HEK293 (cell line): Measurements from ENCODE around the gene ZNF45.

Experiments
- FEZF1 ChIP-seq: fragments of 450-650 bp; formaldehyde crosslinking; IDR thresholded peaks from 2 replicates; pipeline ENCODE4 v1.5.1; 2016; ENCODE audit warnings: missing biosample characterization, missing genetic modification characterization
- GLI4 ChIP-seq: fragments of 450-650 bp; formaldehyde crosslinking; IDR thresholded peaks from 2 replicates; pipeline ENCODE4 v1.5.1; 2016; ENCODE audit warnings: missing biosample characterization, missing genetic modification characterization
- KLF7 ChIP-seq: fragments of 450-650 bp; formaldehyde crosslinking; IDR thresholded peaks from 2 replicates; pipeline ENCODE4 v1.5.1; 2016; ENCODE audit warnings: missing biosample characterization, missing genetic modification characterization, borderline replicate concordance
- RBAK ChIP-seq: fragments of 450-650 bp; formaldehyde crosslinking; IDR thresholded peaks from 2 replicates; pipeline ENCODE4 v1.5.1; 2016; ENCODE audit warnings: missing biosample characterization, missing genetic modification characterization
- REPIN1 ChIP-seq: fragments of 450-650 bp; formaldehyde crosslinking; IDR thresholded peaks from 2 replicates; pipeline ENCODE4 v1.5.1; 2017; ENCODE audit warnings: missing biosample characterization, missing genetic modification characterization, low read depth
- ZBTB48 ChIP-seq: fragments of 450-650 bp; formaldehyde crosslinking; IDR thresholded peaks from 2 replicates; pipeline ENCODE4 v1.5.1; 2016; ENCODE audit warnings: missing biosample characterization, missing genetic modification characterization
- ZBTB8A ChIP-seq: fragments of 450-650 bp; formaldehyde crosslinking; IDR thresholded peaks from 2 replicates; pipeline ENCODE4 v1.5.1; 2016; ENCODE audit warnings: missing biosample characterization, missing genetic modification characterization
- ZFP37 ChIP-seq: fragments of 450-650 bp; formaldehyde crosslinking; IDR thresholded peaks from 2 replicates; pipeline ENCODE4 v1.5.1; 2016; ENCODE audit warnings: missing biosample characterization, missing genetic modification characterization
- ZNF112 ChIP-seq: fragments of 450-650 bp; formaldehyde crosslinking; IDR thresholded peaks from 2 replicates; pipeline ENCODE4 v1.5.0; 2017; ENCODE audit warnings: missing biosample characterization, missing genetic modification characterization
- ZNF157 ChIP-seq: fragments of 450-650 bp; formaldehyde crosslinking; IDR thresholded peaks from 2 replicates; pipeline ENCODE4 v1.5.1; 2016; ENCODE audit warnings: missing biosample characterization, missing genetic modification characterization
- ZNF23 ChIP-seq: fragments of 450-650 bp; formaldehyde crosslinking; IDR thresholded peaks from 2 replicates; pipeline ENCODE4 v1.5.1; 2016; ENCODE audit warnings: missing biosample characterization, missing genetic modification characterization, borderline replicate concordance
- ZNF239 ChIP-seq: fragments of 450-650 bp; formaldehyde crosslinking; IDR thresholded peaks from 2 replicates; pipeline ENCODE4 v1.5.1; 2016; ENCODE audit warnings: missing biosample characterization, missing genetic modification characterization
- ZNF248 ChIP-seq: fragments of 450-650 bp; formaldehyde crosslinking; IDR thresholded peaks from 2 replicates; pipeline ENCODE4 v1.5.1; 2017; ENCODE audit warnings: missing biosample characterization, missing genetic modification characterization
- ZNF311 ChIP-seq: fragments of 450-650 bp; formaldehyde crosslinking; IDR thresholded peaks from 2 replicates; pipeline ENCODE4 v1.5.1; 2017; ENCODE audit warnings: missing biosample characterization, missing genetic modification characterization, borderline replicate concordance
- ZNF354C ChIP-seq: fragments of 450-650 bp; formaldehyde crosslinking; IDR thresholded peaks from 2 replicates; pipeline ENCODE4 v1.5.1; 2016; ENCODE audit warnings: missing biosample characterization, missing genetic modification characterization, low read depth, borderline replicate concordance
- ZNF394 ChIP-seq: fragments of 450-650 bp; formaldehyde crosslinking; IDR thresholded peaks from 2 replicates; pipeline ENCODE4 v1.5.1; 2016; ENCODE audit warnings: missing biosample characterization, missing genetic modification characterization, mild to moderate bottlenecking, moderate library complexity, borderline replicate concordance
- ZNF521 ChIP-seq: fragments of 450-650 bp; formaldehyde crosslinking; IDR thresholded peaks from 2 replicates; pipeline ENCODE4 v1.5.1; 2017; ENCODE audit warnings: missing biosample characterization, mild to moderate bottlenecking, missing genetic modification characterization
- ZNF530 ChIP-seq: fragments of 450-650 bp; formaldehyde crosslinking; IDR thresholded peaks from 2 replicates; pipeline ENCODE4 v1.5.1; 2016; ENCODE audit warnings: low read depth, missing biosample characterization, missing genetic modification characterization
- ZNF548 ChIP-seq: fragments of 450-650 bp; formaldehyde crosslinking; IDR thresholded peaks from 2 replicates; pipeline ENCODE4 v1.5.1; 2016; ENCODE audit warnings: missing biosample characterization, missing genetic modification characterization
- ZNF561 ChIP-seq: fragments of 450-650 bp; IDR thresholded peaks from 2 replicates; pipeline ENCODE4 v1.5.1; 2018; ENCODE audit warnings: missing biosample characterization, missing genetic modification characterization, borderline replicate concordance
- ZNF610 ChIP-seq: fragments of 450-650 bp; formaldehyde crosslinking; IDR thresholded peaks from 2 replicates; pipeline ENCODE4 v1.5.1; 2016; ENCODE audit warnings: missing biosample characterization, missing genetic modification characterization, borderline replicate concordance
- ZNF707 ChIP-seq: fragments of 450-650 bp; formaldehyde crosslinking; IDR thresholded peaks from 2 replicates; pipeline ENCODE4 v1.5.1; 2016; ENCODE audit warnings: missing biosample characterization, missing genetic modification characterization
- ZNF776 ChIP-seq: fragments of 450-650 bp; formaldehyde crosslinking; IDR thresholded peaks from 2 replicates; pipeline ENCODE4 v1.5.0; 2017; ENCODE audit warnings: missing biosample characterization, missing genetic modification characterization, borderline replicate concordance
- TF ChIP-seq, protein P1 (sequence below): fragments of 450-650 bp; formaldehyde crosslinking; IDR thresholded peaks from 2 replicates; pipeline ENCODE4 v1.5.1; 2016; ENCODE audit warnings: missing biosample characterization, missing genetic modification characterization
- TF ChIP-seq, protein P2 (sequence below): fragments of 450-650 bp; formaldehyde crosslinking; IDR thresholded peaks from 2 replicates; pipeline ENCODE4 v1.5.1; 2016; ENCODE audit warnings: missing biosample characterization, missing genetic modification characterization, borderline replicate concordance
- TF ChIP-seq, protein P3 (sequence below): fragments of 450-650 bp; formaldehyde crosslinking; IDR thresholded peaks from 2 replicates; pipeline ENCODE4 v1.5.1; 2017; ENCODE audit warnings: missing biosample characterization, missing genetic modification characterization
- TF ChIP-seq, protein P4 (sequence below): fragments of 450-650 bp; formaldehyde crosslinking; IDR thresholded peaks from 2 replicates; pipeline ENCODE4 v1.5.1; 2016; ENCODE audit warnings: missing biosample characterization, missing genetic modification characterization
- TF ChIP-seq, protein P5 (sequence below): fragments of 450-650 bp; formaldehyde crosslinking; optimal IDR thresholded peaks from 2 replicates; pipeline ENCODE3; 2016; ENCODE audit warnings: missing biosample characterization, mild to moderate bottlenecking, missing genetic modification characterization
- TF ChIP-seq, protein P6 (sequence below): fragments of 450-650 bp; formaldehyde crosslinking; IDR thresholded peaks from 2 replicates; pipeline ENCODE4 v1.5.1; 2016; ENCODE audit warnings: missing biosample characterization, missing genetic modification characterization
- TF ChIP-seq, protein P7 (sequence below): fragments of 450-650 bp; formaldehyde crosslinking; IDR thresholded peaks from 2 replicates; pipeline ENCODE4 v1.5.1; 2016; ENCODE audit warnings: missing biosample characterization, missing genetic modification characterization, low read depth

Gene ZNF45

DNA sequence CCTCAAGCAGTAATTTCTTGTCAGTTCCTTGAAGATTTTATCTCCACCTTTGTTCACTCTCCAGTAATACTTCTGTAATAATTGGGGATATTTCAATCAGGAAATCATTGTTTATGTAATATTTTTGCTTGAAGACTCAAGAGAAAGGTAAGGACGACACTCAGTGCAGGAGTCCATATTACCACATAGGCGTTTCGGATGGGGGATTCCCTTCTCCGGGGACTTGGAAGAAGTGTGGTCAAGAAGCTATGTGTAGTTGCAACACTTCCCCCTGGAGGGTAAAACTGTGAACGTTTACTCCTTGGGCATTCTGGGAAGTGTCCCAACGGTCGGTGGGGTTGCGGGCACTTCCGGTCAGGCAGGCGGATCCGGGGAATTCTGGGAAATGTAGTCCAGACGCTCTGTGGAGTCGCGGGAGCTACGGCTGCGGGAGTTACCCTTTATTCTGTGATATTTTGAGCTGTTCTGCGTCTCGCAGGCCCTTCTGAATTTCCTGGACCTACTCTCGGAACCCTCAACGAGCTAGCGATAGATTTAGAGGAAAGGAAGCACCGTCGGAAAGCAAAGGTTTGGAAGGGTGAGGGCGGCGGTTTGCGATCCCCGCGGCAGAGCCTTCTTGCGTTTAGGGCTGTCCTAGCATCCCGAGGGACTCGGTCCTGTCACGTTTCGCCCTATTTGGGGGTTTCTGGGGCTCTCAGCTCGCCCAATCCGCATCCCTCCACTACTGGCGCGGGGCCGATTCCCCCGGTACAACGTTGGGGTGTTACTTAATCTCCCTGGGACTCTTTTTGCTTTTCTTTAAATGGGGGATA, 16.0 kb upstream of the ZNF45 start, which contains the start of gene ZNF221 (continued):
- TF ChIP-seq, protein P1, sequence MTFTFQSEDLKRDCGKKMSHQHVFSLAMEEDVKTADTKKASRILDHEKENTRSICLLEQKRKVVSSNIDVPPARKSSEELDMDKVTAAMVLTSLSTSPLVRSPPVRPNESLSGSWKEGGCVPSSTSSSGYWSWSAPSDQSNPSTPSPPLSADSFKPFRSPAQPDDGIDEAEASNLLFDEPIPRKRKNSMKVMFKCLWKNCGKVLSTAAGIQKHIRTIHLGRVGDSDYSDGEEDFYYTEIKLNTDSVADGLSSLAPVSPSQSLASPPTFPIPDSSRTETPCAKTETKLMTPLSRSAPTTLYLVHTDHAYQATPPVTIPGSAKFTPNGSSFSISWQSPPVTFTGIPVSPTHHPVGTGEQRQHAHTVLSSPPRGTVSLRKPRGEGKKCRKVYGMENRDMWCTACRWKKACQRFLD (tag by site-specific recombination): no peak
- TF ChIP-seq ZNF561 (peak; percentile 93), ZNF112 (tag by site-specific recombination) (no peak), ZBTB8A (peak; percentile 91), FEZF1 (tag by site-specific recombination) (0 out of 2 replicates have a peak, but pooled peaks have one; percentile 24), ZNF157 (tag by site-specific recombination) (no peak), ZBTB48 (peak; percentile 95), ZNF311 (tag by site-specific recombination) (no peak), ZNF610 (peak; percentile 85; the same call in 1 of the 2 replicates), ZFP37 (tag by site-specific recombination) (peak; percentile 92; the same call in 1 of the 2 replicates), KLF7 (tag by site-specific recombination) (no peak; the same call in 1 of the 2 replicates), ZNF248 (no peak), ZNF394 (tag by site-specific recombination) (peak; percentile 87), RBAK (no peak; the same call in 1 of the 2 replicates), ZNF354C (tag by site-specific recombination) (no peak), ZNF530 (no peak; the same call in 1 of the 2 replicates), ZNF239 (tag by site-specific recombination) (peak; percentile 66; the same call in 1 of the 2 replicates), ZNF548 (tag by site-specific recombination) (no peak), REPIN1 (tag by site-specific recombination) (no peak; the same call in 1 of the 2 replicates), ZNF707 (tag by site-specific recombination) (no peak), GLI4 (tag by site-specific recombination) (no peak), ZNF23 (tag by site-specific recombination) (peak; percentile 11; the same call in 1 of the 2 replicates), ZNF521 (tag by site-specific recombination) (no peak), ZNF776 (tag by site-specific recombination) (no peak)
- TF ChIP-seq, protein P2, sequence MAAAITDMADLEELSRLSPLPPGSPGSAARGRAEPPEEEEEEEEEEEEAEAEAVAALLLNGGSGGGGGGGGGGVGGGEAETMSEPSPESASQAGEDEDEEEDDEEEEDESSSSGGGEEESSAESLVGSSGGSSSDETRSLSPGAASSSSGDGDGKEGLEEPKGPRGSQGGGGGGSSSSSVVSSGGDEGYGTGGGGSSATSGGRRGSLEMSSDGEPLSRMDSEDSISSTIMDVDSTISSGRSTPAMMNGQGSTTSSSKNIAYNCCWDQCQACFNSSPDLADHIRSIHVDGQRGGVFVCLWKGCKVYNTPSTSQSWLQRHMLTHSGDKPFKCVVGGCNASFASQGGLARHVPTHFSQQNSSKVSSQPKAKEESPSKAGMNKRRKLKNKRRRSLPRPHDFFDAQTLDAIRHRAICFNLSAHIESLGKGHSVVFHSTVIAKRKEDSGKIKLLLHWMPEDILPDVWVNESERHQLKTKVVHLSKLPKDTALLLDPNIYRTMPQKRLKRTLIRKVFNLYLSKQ: no peak
- TF ChIP-seq, protein P3, sequence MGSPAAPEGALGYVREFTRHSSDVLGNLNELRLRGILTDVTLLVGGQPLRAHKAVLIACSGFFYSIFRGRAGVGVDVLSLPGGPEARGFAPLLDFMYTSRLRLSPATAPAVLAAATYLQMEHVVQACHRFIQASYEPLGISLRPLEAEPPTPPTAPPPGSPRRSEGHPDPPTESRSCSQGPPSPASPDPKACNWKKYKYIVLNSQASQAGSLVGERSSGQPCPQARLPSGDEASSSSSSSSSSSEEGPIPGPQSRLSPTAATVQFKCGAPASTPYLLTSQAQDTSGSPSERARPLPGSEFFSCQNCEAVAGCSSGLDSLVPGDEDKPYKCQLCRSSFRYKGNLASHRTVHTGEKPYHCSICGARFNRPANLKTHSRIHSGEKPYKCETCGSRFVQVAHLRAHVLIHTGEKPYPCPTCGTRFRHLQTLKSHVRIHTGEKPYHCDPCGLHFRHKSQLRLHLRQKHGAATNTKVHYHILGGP: no peak
- TF ChIP-seq, protein P4, sequence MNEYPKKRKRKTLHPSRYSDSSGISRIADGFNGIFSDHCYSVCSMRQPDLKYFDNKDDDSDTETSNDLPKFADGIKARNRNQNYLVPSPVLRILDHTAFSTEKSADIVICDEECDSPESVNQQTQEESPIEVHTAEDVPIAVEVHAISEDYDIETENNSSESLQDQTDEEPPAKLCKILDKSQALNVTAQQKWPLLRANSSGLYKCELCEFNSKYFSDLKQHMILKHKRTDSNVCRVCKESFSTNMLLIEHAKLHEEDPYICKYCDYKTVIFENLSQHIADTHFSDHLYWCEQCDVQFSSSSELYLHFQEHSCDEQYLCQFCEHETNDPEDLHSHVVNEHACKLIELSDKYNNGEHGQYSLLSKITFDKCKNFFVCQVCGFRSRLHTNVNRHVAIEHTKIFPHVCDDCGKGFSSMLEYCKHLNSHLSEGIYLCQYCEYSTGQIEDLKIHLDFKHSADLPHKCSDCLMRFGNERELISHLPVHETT (tag by site-specific recombination): peak; percentile 83
- TF ChIP-seq, protein P5, sequence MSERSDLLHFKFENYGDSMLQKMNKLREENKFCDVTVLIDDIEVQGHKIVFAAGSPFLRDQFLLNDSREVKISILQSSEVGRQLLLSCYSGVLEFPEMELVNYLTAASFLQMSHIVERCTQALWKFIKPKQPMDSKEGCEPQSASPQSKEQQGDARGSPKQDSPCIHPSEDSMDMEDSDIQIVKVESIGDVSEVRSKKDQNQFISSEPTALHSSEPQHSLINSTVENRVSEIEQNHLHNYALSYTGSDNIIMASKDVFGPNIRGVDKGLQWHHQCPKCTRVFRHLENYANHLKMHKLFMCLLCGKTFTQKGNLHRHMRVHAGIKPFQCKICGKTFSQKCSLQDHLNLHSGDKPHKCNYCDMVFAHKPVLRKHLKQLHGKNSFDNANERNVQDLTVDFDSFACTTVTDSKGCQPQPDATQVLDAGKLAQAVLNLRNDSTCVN (tag by site-specific recombination): peak; percentile 53
- TF ChIP-seq, protein P6, sequence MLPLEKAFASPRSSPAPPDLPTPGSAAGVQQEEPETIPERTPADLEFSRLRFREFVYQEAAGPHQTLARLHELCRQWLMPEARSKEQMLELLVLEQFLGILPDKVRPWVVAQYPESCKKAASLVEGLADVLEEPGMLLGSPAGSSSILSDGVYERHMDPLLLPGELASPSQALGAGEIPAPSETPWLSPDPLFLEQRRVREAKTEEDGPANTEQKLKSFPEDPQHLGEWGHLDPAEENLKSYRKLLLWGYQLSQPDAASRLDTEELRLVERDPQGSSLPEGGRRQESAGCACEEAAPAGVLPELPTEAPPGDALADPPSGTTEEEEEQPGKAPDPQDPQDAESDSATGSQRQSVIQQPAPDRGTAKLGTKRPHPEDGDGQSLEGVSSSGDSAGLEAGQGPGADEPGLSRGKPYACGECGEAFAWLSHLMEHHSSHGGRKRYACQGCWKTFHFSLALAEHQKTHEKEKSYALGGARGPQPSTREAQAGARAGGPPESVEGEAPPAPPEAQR (tag by site-specific recombination): 0 out of 2 replicates have a peak, but pooled peaks have one; percentile 32
- TF ChIP-seq, protein P7, sequence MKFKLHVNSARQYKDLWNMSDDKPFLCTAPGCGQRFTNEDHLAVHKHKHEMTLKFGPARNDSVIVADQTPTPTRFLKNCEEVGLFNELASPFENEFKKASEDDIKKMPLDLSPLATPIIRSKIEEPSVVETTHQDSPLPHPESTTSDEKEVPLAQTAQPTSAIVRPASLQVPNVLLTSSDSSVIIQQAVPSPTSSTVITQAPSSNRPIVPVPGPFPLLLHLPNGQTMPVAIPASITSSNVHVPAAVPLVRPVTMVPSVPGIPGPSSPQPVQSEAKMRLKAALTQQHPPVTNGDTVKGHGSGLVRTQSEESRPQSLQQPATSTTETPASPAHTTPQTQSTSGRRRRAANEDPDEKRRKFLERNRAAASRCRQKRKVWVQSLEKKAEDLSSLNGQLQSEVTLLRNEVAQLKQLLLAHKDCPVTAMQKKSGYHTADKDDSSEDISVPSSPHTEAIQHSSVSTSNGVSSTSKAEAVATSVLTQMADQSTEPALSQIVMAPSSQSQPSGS (tag by site-specific recombination): no peak
